IMR-90 (cell line): ENCODE measurements around the gene KDM4B.
"Not testable (repeated sequence)": the region's sequence is repeated elsewhere in the genome, so short reads cannot be mapped to it uniquely, and the experiment has no call there.

Experiments used
- BHLHE40 ChIP-seq: fragments of 150-350 bp; IDR thresholded peaks from 2 replicates; pipeline ENCODE4 v1.6.1; 2016; ENCODE audit warnings: mild to moderate bottlenecking, low read depth, low read length
- CEBPB ChIP-seq: IDR thresholded peaks from 2 replicates; pipeline ENCODE4 v1.6.1; 2012; ENCODE audit warnings: low read depth, low read length, improper control_type of control experiment
- CHD1 ChIP-seq: IDR thresholded peaks from 2 replicates; pipeline ENCODE4 v1.6.1; 2012; ENCODE audit warnings: low read depth, low read length, improper control_type of control experiment
- POLR2A ChIP-seq: IDR thresholded peaks from 2 replicates; pipeline ENCODE4 v1.6.1; 2012; ENCODE audit warnings: mild to moderate bottlenecking, low read depth, low read length
- RAD21 ChIP-seq: IDR thresholded peaks from 2 replicates; pipeline ENCODE4 v1.6.1; 2012; ENCODE audit warnings: low read length, improper control_type of control experiment
- RFX5 ChIP-seq: IDR thresholded peaks from 2 replicates; pipeline ENCODE4 v1.8.0; 2012; ENCODE audit warnings: low read depth, mild to moderate bottlenecking, low read length, moderate library complexity
- SMC3 ChIP-seq: fragments of 150-350 bp; IDR thresholded peaks from 2 replicates; pipeline ENCODE4 v1.6.1; 2016; ENCODE audit warnings: low read depth, mild to moderate bottlenecking, antibody characterized with exemption, low read length, moderate library complexity
- TF ChIP-seq, protein P1 (sequence below): conservative IDR thresholded peaks from 2 replicates; pipeline ENCODE4 v1.5.1; 2012; ENCODE audit warnings: mild to moderate bottlenecking, low read depth, low read length, improper control_type of control experiment
- TF ChIP-seq, protein P2 (sequence below): fragments of 150-350 bp; IDR thresholded peaks from 2 replicates; pipeline ENCODE4 v1.6.1; 2017; ENCODE audit warnings: mild to moderate bottlenecking, antibody characterized with exemption, low read length, low read depth

DNA sequence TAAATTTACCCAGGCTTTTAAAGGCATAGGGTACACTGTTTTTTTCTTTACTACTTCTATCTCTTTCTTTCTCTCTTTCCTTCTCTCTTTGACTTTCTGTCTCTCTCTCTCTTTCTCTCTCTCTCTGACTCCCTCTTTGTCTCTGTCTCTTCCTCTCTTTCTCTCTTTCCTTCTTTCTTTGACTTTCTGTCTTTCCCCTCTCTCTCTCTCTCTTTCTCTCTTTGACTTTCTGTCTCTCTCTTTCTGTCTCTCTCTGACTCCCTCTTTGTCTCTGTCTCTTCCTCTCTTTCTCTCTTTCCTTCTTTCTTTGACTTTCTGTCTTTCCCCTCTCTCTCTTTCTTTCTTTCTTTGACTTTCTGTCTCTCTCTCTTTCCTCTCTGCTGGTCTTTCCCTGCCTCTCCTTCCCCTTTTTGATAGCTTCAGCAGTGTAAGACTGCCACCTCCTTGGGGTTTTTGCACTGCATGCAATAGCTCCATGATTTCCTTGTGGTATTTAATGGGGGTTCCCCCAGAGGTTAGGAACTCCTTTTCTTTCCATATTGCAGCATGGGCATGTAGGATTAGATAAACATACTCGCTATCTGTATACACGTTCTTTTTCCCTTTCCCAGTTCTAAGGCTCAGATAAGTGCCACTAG, 191.4 kb downstream of the KDM4B start:
- TF ChIP-seq POLR2A, CHD1, SMC3, RAD21, RFX5, CEBPB, BHLHE40: not testable (repeated sequence)
- TF ChIP-seq, protein P1, sequence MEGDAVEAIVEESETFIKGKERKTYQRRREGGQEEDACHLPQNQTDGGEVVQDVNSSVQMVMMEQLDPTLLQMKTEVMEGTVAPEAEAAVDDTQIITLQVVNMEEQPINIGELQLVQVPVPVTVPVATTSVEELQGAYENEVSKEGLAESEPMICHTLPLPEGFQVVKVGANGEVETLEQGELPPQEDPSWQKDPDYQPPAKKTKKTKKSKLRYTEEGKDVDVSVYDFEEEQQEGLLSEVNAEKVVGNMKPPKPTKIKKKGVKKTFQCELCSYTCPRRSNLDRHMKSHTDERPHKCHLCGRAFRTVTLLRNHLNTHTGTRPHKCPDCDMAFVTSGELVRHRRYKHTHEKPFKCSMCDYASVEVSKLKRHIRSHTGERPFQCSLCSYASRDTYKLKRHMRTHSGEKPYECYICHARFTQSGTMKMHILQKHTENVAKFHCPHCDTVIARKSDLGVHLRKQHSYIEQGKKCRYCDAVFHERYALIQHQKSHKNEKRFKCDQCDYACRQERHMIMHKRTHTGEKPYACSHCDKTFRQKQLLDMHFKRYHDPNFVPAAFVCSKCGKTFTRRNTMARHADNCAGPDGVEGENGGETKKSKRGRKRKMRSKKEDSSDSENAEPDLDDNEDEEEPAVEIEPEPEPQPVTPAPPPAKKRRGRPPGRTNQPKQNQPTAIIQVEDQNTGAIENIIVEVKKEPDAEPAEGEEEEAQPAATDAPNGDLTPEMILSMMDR: not testable (repeated sequence)
- TF ChIP-seq, protein P2, sequence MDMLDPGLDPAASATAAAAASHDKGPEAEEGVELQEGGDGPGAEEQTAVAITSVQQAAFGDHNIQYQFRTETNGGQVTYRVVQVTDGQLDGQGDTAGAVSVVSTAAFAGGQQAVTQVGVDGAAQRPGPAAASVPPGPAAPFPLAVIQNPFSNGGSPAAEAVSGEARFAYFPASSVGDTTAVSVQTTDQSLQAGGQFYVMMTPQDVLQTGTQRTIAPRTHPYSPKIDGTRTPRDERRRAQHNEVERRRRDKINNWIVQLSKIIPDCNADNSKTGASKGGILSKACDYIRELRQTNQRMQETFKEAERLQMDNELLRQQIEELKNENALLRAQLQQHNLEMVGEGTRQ: not testable (repeated sequence)
